ENCODE measurements around the gene CHST12.
A peak's percentile ranks its signal among the peaks of the same experiment; 100 is the strongest.
"Not testable (repeated sequence)": the region's sequence is repeated elsewhere in the genome, so short reads cannot be mapped to it uniquely, and the experiment has no call there.

CHST12 gene

GRCh38 chr7:2403718-2404648 is 572 bp downstream of the CHST12 start:
- DNase-seq (ENCODE audit: low read depth in 2 of 2) = no peak

- no peak for DNase-seq (ENCODE audit: low read depth in 2 of 2)
Observed at GRCh38 chr7:2404714-2405119, 1.3 kb downstream of the CHST12 start.

- no peak for DNase-seq (ENCODE audit: low read depth in 2 of 2)
Observed at GRCh38 chr7:2405201-2405600, 1.8 kb downstream of the CHST12 start.

- peak in 1 of 2 donors; percentile 36 for DNase-seq (ENCODE audit: low read depth in 2 of 2)
Observed at GRCh38 chr7:2405601-2406345, 2.4 kb downstream of the CHST12 start.

DNA sequence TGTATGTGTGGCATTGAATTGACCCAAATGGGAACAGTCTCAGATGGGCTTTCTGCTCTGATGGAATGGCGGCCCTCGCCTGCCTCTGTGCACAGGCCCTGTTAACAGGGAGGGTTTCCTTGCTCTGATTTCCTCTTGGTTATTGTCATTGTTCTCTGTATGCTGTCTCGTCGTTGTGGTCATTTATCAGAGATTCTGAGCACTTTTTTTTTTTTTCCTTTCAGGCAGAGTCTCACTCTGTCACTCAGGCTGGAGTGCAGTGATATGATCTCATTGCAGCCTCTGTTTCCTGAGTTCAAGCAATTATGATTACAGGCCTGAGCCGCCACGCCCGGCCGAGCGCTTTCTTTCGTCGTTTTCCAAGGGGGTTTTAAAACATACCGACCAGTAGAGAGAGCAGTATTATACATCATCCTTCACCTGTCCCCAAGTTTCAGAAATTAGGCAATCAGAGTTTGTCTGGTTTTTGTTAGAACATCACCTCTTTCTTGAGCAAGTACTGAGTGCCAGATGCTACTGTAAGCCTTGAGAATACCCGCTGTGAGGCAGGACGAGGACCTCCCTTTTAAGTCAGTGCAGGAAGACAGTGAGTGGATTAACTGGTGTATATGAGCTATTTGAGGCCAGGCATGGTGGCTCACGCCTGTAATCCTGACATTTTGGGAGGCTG is 6.5 kb downstream of the CHST12 start:
- DNase-seq (ENCODE audit: low read depth in 2 of 2) = no peak

DNA sequence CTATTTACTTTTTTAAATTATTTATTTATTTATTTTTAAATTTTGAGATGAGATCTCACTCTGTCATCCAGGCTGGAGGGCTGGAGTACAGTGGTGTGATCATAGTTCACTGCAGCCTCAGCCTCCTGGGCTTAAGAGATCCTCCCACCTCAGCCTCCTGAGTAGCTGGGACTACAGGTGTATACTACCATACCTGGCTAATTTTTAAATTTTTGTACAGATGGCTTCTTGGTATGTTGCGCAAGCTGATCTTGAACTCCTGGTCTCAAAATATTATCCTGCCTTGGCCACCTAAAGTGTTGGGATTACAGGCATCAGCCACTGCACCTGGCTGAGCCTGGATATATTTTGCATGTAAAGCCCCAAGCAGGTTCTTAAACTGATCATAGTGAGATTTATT is 7.6 kb downstream of the CHST12 start:
- DNase-seq (ENCODE audit: low read depth in 2 of 2) = no peak

DNA sequence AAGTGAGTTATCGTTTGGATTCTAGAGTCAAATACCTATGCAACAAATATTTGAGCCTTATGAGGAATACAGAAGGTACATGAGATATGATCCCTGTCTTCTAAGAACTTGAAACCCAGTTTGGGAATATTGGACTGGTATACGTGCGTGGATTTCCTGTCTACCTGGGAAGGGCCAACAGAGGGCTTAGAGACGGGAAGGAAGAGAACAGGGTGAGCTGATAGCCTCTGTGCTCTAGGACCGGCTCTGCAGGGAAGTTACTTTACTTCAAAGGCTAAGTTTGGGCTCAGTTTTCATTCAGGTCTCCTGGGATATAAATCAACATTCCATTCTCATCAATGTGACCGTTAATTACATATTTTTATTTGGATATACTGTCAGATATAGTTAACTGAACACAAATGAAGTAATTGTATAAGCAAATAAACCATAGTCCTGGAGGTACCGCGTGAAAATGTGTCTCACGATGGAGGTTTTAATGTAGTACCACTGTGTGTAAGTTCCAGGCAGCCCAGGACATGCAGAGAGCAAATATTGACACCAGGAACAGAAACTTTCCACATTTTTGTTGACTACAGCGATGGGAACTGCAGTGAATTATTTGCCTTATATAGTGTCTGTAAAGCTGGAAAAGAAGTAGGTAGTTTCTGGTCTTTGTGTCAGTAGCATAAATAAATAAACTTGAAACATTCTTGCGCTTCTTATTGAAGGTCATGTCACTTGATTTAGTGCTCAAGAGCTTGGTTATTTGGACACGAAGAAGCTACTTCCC is 8.6 kb downstream of the CHST12 start:
- no peak for DNase-seq (ENCODE audit: low read depth in 2 of 2)

GRCh38 chr7:2412587-2413201 is 9.3 kb downstream of the CHST12 start:
- no peak for DNase-seq (ENCODE audit: low read depth in 2 of 2)

GRCh38 chr7:2416063-2416462 is 12.7 kb downstream of the CHST12 start:
- no peak for DNase-seq (ENCODE audit: low read depth in 2 of 2)

DNA sequence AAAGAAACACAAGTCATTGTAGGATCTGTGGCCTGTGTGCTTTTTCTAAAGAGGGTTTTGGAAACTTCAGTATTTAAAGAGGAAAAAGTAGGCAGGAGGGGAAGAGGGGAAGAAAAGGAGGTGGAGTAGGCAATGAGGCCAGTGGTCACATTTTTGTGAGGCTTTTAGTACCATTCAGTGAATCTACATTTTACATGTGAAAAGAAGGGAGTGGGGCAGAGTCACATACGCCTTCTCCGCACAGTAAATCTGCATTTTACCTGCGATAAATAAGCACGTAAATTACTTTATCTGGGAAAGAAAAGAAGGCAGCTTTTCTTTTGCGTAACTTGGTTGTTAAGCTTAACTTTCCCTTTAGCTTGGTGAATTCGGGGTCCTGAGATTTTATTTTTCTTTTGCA is 13.2 kb downstream of the CHST12 start:
- DNase-seq (ENCODE audit: low read depth in 2 of 2) = no peak

- not testable (repeated sequence) for DNase-seq (ENCODE audit: low read depth in 2 of 2)
Observed at GRCh38 chr7:2417178-2417577, 13.8 kb downstream of the CHST12 start.

- peak in 1 of 2 donors; percentile 54 for DNase-seq (ENCODE audit: low read depth in 2 of 2)
Observed at GRCh38 chr7:2417981-2418481, 14.6 kb downstream of the CHST12 start.

DNA sequence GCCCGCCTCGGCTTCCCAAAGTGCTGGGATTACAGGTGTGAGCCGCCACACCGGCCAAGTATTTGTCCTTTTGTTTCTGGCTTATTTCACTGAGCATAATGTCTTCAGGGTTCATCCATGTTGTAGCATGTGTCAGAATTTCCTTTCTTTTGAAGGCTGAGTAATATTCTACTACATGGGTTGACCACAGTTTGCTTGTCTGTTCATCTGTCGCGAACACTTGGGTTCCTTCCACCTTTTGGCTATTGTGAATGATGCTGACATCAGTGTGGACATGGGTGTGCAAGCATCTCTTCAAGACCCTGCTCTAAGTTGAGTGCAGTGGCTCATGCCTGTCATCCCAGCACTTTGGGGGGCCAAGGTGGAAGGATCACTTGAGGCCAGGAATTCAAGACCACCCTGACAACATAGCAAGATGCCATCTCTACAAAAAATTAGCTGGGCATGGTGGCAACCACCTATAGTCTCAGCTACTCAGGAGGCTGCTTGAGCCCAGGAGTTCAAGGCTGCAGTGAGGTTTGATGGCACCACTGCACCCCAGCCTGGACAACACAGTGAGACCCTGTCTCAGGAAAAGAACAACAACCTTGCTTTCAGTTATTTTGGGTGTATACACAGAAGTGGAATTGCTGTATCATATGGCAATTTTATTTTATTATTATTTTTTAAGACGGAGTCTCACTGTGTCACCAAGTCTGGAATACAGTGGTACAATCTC is 17.0 kb downstream of the CHST12 start:
- no peak for DNase-seq (ENCODE audit: low read depth in 2 of 2)

- no peak for DNase-seq (ENCODE audit: low read depth in 2 of 2)
Observed at GRCh38 chr7:2421943-2422310, 18.5 kb downstream of the CHST12 start.

- DNase-seq (ENCODE audit: low read depth in 2 of 2) = no peak
Observed at GRCh38 chr7:2425749-2426148, 22.3 kb downstream of the CHST12 start.

- no peak for DNase-seq (ENCODE audit: low read depth in 2 of 2)
Observed at GRCh38 chr7:2431260-2431867, 28.0 kb downstream of the CHST12 start.

DNA sequence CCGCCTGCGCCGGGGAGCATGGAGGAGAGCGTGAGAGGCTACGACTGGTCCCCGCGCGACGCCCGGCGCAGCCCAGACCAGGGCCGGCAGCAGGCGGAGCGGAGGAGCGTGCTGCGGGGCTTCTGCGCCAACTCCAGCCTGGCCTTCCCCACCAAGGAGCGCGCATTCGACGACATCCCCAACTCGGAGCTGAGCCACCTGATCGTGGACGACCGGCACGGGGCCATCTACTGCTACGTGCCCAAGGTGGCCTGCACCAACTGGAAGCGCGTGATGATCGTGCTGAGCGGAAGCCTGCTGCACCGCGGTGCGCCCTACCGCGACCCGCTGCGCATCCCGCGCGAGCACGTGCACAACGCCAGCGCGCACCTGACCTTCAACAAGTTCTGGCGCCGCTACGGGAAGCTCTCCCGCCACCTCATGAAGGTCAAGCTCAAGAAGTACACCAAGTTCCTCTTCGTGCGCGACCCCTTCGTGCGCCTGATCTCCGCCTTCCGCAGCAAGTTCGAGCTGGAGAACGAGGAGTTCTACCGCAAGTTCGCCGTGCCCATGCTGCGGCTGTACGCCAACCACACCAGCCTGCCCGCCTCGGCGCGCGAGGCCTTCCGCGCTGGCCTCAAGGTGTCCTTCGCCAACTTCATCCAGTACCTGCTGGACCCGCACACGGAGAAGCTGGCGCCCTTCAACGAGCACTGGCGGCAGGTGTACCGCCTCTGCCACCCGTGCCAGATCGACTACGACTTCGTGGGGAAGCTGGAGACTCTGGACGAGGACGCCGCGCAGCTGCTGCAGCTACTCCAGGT is 29.7 kb downstream of the CHST12 start:
- DNase-seq (ENCODE audit: low read depth in 2 of 2) = no peak

GRCh38 chr7:2433713-2434550 is 30.5 kb downstream of the CHST12 start:
- no peak for DNase-seq (ENCODE audit: low read depth in 2 of 2)

Data from stimulated activated CD8-positive, alpha-beta memory T cell treated with anti-CD3 and anti-CD28 coated beads, Interleukin-2, amount 100 ng/mL, for 1 hour (primary cell).